Right atrium auricular region (tissue), 2 donors: ENCODE data around the gene TBPL2. TPM values are rescaled to one million over a fixed set of nuclear protein-coding genes. Genes with fewer than 3 reads are reported as not detected.
A peak's percentile ranks its signal among the peaks of the same experiment; 100 is the strongest.

Source experiments
- DNase-seq: peaks from one replicate; pipeline ENCODE4 v3.0.0-alpha.2; 2019; ENCODE audit warnings: low spot score
- H3K27ac ChIP-seq, 2 donors: fragments of 200-600 bp; sonication (generic); 1 replicate in 1 of 2; 2 replicates in 1 of 2; pipeline ENCODE4 v1.5.1; 2016 to 2019
- H3K27me3 ChIP-seq, 2 donors: fragments of 200-600 bp; sonication (generic); one replicate each; pipeline versions ENCODE4 v1.5.1 to v1.6.0; 2017 to 2019
- H3K36me3 ChIP-seq: fragments of 200-600 bp; sonication (generic); one replicate; pipeline ENCODE4 v1.5.1; 2016
- H3K4me1 ChIP-seq, 2 donors: fragments of 200-600 bp; sonication (generic); one replicate each; pipeline versions ENCODE4 v1.5.1 to v1.6.0; 2017 to 2019
- H3K4me3 ChIP-seq, 2 donors: fragments of 200-600 bp; sonication (generic); 1 replicate in 1 of 2; 2 replicates in 1 of 2; pipeline ENCODE4 v1.5.1; 2017 to 2019; ENCODE audit warnings: mild to moderate bottlenecking in 1 of 2, moderate library complexity in 1 of 2
- H3K9me3 ChIP-seq, 2 donors: fragments of 200-600 bp; sonication (generic); one replicate each; pipeline ENCODE4 v1.5.1; 2019
- CTCF ChIP-seq, 2 donors: fragments of 200-600 bp; sonication (generic); IDR thresholded peaks; one replicate each; pipeline ENCODE4 v1.5.1; 2019; ENCODE audit warnings: antibody characterized with exemption in 2 of 2
- total RNA-seq, 2 donors: library from RNA; depleted of rRNA; stranded (reverse); fragments of >200 nt; gene quantifications; one replicate each; pipeline ENCODE4 v1.1.0, GENCODE V29; 2016

The TBPL2 gene
- total RNA-seq, 2 donors from 2014 or later, result not detected

- peak overlapping the region; percentile 51 to 65 for H3K27ac ChIP-seq
- H3K9me3 ChIP-seq, result no peaks in the 10 kb centered on the region
- peaks cover 0 to 21% of the 10 kb centered on the region in 2 donors for H3K4me1 ChIP-seq
- no peaks in the 10 kb centered on the region for H3K27me3 ChIP-seq
- peaks cover 8% of the 10 kb centered on the region for H3K36me3 ChIP-seq
- no peak for TF ChIP-seq CTCF (IDR thresholded peaks at IDR 0.05)
- H3K4me3 ChIP-seq, result no peak overlapping the region
- DNase-seq, result no peak
Measured at GRCh38 chr14:55399183-55399582, 41.2 kb downstream of the TBPL2 start.

DNA sequence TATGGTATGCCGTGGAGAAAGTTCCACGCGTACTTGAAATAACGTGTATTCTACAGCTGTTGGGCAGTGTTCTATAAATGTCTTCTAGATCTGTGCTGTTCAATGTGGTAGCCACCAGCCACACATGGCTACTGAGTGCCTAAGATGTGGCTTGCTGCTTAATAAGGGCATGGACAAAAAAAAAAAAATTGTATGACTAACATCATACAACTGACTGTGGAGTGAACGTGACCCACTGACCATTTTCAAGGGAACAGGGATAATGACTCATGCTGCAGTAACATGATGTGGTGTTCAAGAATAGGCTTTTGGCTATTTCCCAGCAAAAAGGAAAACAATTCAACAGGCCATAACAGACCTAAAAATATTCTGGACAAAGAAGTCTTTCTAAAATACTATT lies 41.7 kb downstream of the TBPL2 start:
- Histone ChIP-seq H3K36me3 (peaks cover 8% of the 10 kb centered on the region), H3K9me3 (no peaks in the 10 kb centered on the region), H3K4me1 (peaks cover 0 to 21% of the 10 kb centered on the region in 2 donors), H3K4me3 (no peak overlapping the region), H3K27ac (peak overlapping the region; percentile 51 to 65), H3K27me3 (no peaks in the 10 kb centered on the region)
- TF ChIP-seq CTCF (IDR thresholded peaks at IDR 0.05), result no peak
- no peak for DNase-seq

GRCh38 chr14:55389330-55389729 lies 51.1 kb downstream of the TBPL2 start:
- H3K4me3 ChIP-seq, result no peak overlapping the region
- peaks cover 23% of the 10 kb centered on the region for H3K36me3 ChIP-seq
- no peaks in the 10 kb centered on the region for H3K4me1 ChIP-seq
- no peak for DNase-seq
- H3K9me3 ChIP-seq, result no peaks in the 10 kb centered on the region
- TF ChIP-seq CTCF (IDR thresholded peaks at IDR 0.05), result no peak
- H3K27me3 ChIP-seq, result no peaks in the 10 kb centered on the region
- no peak overlapping the region for H3K27ac ChIP-seq

- Histone ChIP-seq H3K4me3 (no peak overlapping the region), H3K36me3 (peaks cover 23% of the 10 kb centered on the region), H3K9me3 (no peaks in the 10 kb centered on the region), H3K4me1 (peaks cover 0 to 10% of the 10 kb centered on the region in 2 donors), H3K27me3 (no peaks in the 10 kb centered on the region), H3K27ac (no peak overlapping the region)
- DNase-seq, result no peak
- no peak for TF ChIP-seq CTCF (IDR thresholded peaks at IDR 0.05)
Measured at GRCh38 chr14:55388160-55388559, 52.3 kb downstream of the TBPL2 start.

GRCh38 chr14:55387121-55387520 lies 53.3 kb downstream of the TBPL2 start:
- H3K27me3 ChIP-seq, result no peaks in the 10 kb centered on the region

More at GRCh38 chr14:55387121-55387520, 53.3 kb downstream of the TBPL2 start:
- TF ChIP-seq CTCF (IDR thresholded peaks at IDR 0.05), result no peak
- Histone ChIP-seq H3K4me1 (peaks cover 0 to 12% of the 10 kb centered on the region in 2 donors), H3K9me3 (no peaks in the 10 kb centered on the region), H3K36me3 (peaks cover 25% of the 10 kb centered on the region), H3K4me3 (no peak overlapping the region), H3K27ac (no peak overlapping the region)
- DNase-seq, result no peak
